ENCODE results near the gene SLC8A3. TPM values are rescaled to one million over a fixed set of nuclear protein-coding genes. Genes with fewer than 3 reads are reported as not detected.

Gene SLC8A3
- total RNA-seq, 3 donors from 2014 or later (not counting 1 experiment from before 2014, with no cell fraction given) = 0.30 to 0.56 (median 0.32) TPM

DNA sequence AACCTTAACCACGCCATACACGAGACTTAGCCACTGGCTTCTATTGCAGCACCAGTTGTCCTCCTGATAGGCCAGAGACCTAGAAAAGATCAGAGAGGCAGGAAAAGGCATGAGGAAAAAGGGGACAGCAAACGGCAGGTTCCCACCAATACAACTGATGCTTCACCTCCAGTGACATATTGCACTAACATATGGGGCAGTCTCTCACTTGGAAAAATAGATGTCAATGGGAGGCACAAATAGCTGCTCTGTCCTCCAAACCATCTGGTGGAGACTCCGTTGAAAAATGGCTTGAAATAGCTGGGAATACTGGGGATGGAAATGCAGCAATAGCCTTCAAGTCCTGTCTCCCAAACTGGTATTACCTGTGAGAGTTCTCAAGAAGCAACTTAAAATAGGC is 20.3 kb downstream of the SLC8A3 start:
- DNase-seq (no peak), ATAC-seq (no peak)
- Mint-ChIP-seq H3K27me3 (ENCODE audit: low read depth in 2 of 2) (peaks cover 11 to 21% of the 10 kb centered on the region in 2 donors), H3K36me3 (no peaks in the 10 kb centered on the region), H3K9me3 (peaks cover 0 to 2% of the 10 kb centered on the region in 2 donors), H3K4me1 (no peaks in the 10 kb centered on the region), H3K4me3 (no peak overlapping the region), H3K27ac (no peak overlapping the region)
- Histone ChIP-seq H3K27me3 (ENCODE audit: control insufficient read depth, insufficient read depth, low read length) (no peaks in the 10 kb centered on the region), H3K4me1 (ENCODE audit: control insufficient read depth, insufficient read depth, low read length) (no peaks in the 10 kb centered on the region), H3K36me3 (ENCODE audit: control insufficient read depth, insufficient read depth, low read length) (no peaks in the 10 kb centered on the region), H3K4me3 (ENCODE audit: low read length) (no peak overlapping the region), H3K27ac (ENCODE audit: low read length) (no peak overlapping the region), H3K9me3 (ENCODE audit: control insufficient read depth, insufficient read depth, low read length) (no peaks in the 10 kb centered on the region)
- WGBS (ENCODE audit: insufficient coverage) = 86% methylated on average over 3 of the region's 4 CpGs
- intact Hi-C loops (cut with micrococcal nuclease) = no loop called here
- TF ChIP-seq, protein P1, sequence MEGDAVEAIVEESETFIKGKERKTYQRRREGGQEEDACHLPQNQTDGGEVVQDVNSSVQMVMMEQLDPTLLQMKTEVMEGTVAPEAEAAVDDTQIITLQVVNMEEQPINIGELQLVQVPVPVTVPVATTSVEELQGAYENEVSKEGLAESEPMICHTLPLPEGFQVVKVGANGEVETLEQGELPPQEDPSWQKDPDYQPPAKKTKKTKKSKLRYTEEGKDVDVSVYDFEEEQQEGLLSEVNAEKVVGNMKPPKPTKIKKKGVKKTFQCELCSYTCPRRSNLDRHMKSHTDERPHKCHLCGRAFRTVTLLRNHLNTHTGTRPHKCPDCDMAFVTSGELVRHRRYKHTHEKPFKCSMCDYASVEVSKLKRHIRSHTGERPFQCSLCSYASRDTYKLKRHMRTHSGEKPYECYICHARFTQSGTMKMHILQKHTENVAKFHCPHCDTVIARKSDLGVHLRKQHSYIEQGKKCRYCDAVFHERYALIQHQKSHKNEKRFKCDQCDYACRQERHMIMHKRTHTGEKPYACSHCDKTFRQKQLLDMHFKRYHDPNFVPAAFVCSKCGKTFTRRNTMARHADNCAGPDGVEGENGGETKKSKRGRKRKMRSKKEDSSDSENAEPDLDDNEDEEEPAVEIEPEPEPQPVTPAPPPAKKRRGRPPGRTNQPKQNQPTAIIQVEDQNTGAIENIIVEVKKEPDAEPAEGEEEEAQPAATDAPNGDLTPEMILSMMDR (IDR thresholded peaks at IDR 0.05) = no peak

GRCh38 chr14:70166530-70167203 is 22.1 kb downstream of the SLC8A3 start:
- ATAC-seq = no peak
- WGBS (ENCODE audit: insufficient coverage) = 89% methylated on average over 9 of the region's 9 CpGs

GRCh38 chr14:70162358-70162757 is 26.4 kb downstream of the SLC8A3 start:
- H3K36me3 ChIP-seq (ENCODE audit: control insufficient read depth, insufficient read depth, low read length) = no peaks in the 10 kb centered on the region
- no peak for DNase-seq
- TF ChIP-seq, protein P1 (IDR thresholded peaks at IDR 0.05) = no peak
- no peak overlapping the region for H3K4me3 ChIP-seq (ENCODE audit: low read length)
- intact Hi-C loops (cut with micrococcal nuclease) = no loop called here
- no peak overlapping the region for H3K27ac Mint-ChIP-seq
- no peaks in the 10 kb centered on the region for H3K9me3 ChIP-seq (ENCODE audit: control insufficient read depth, insufficient read depth, low read length)
- H3K27me3 Mint-ChIP-seq (ENCODE audit: low read depth in 2 of 2) = peaks cover 0 to under 1% of the 10 kb centered on the region in 2 donors
- no peaks in the 10 kb centered on the region for H3K4me1 ChIP-seq (ENCODE audit: control insufficient read depth, insufficient read depth, low read length)
- 80% methylated on average over 4 of the region's 4 CpGs for WGBS (ENCODE audit: insufficient coverage)
- H3K9me3 Mint-ChIP-seq = no peaks in the 10 kb centered on the region
- H3K4me3 Mint-ChIP-seq = no peak overlapping the region
- ATAC-seq = no peak
- no peaks in the 10 kb centered on the region for H3K4me1 Mint-ChIP-seq
- H3K36me3 Mint-ChIP-seq = no peaks in the 10 kb centered on the region
- H3K27ac ChIP-seq (ENCODE audit: low read length) = no peak overlapping the region
- no peaks in the 10 kb centered on the region for H3K27me3 ChIP-seq (ENCODE audit: control insufficient read depth, insufficient read depth, low read length)

More at GRCh38 chr14:70166530-70167203, 22.1 kb downstream of the SLC8A3 start:
- Mint-ChIP-seq H3K4me1 (no peaks in the 10 kb centered on the region), H3K9me3 (peaks cover 0 to 2% of the 10 kb centered on the region in 2 donors), H3K27me3 (ENCODE audit: low read depth in 2 of 2) (peaks cover 10% of the 10 kb centered on the region in 2 donors), H3K36me3 (no peaks in the 10 kb centered on the region), H3K4me3 (no peak overlapping the region), H3K27ac (no peak overlapping the region)
- H3K4me1 ChIP-seq (ENCODE audit: control insufficient read depth, insufficient read depth, low read length) = no peaks in the 10 kb centered on the region
- intact Hi-C loops (cut with micrococcal nuclease) = no loop called here
- no peaks in the 10 kb centered on the region for H3K9me3 ChIP-seq (ENCODE audit: control insufficient read depth, insufficient read depth, low read length)
- TF ChIP-seq, protein P1 (IDR thresholded peaks at IDR 0.05) = no peak
- no peak for DNase-seq
- H3K27me3 ChIP-seq (ENCODE audit: control insufficient read depth, insufficient read depth, low read length) = no peaks in the 10 kb centered on the region
- no peaks in the 10 kb centered on the region for H3K36me3 ChIP-seq (ENCODE audit: control insufficient read depth, insufficient read depth, low read length)
- H3K4me3 ChIP-seq (ENCODE audit: low read length) = no peak overlapping the region
- no peak overlapping the region for H3K27ac ChIP-seq (ENCODE audit: low read length)

DNA sequence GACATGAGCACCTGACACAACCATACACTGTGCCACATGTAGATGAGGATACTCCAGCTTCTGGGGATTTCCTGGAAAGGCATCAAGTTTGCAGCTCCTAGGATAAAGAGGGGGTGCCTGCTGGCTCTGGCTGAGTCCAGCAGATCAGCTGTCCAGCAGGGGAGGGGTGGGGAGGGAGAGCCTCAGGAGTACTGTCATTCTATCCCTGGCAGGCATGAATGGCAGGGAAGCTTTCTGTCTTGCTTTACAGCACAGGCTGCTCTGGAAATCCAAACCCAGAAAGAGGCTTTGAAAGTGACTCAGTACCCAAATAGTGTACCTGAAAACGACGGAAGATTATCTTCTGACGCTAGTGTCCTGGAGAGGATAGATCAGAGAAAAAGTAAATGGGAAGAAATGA is 32.2 kb downstream of the SLC8A3 start:
- no peak for DNase-seq
- ATAC-seq = no peak
- no peak overlapping the region for H3K4me3 ChIP-seq (ENCODE audit: low read length)
- intact Hi-C loops (cut with micrococcal nuclease) = no loop called here
- H3K9me3 Mint-ChIP-seq = no peaks in the 10 kb centered on the region
- H3K4me1 Mint-ChIP-seq = no peaks in the 10 kb centered on the region
- H3K4me1 ChIP-seq (ENCODE audit: control insufficient read depth, insufficient read depth, low read length) = no peaks in the 10 kb centered on the region
- WGBS (ENCODE audit: insufficient coverage) = 82% methylated on average over 3 of the region's 3 CpGs
- no peak overlapping the region for H3K4me3 Mint-ChIP-seq
- H3K27ac ChIP-seq (ENCODE audit: low read length) = no peak overlapping the region
- H3K27ac Mint-ChIP-seq = no peak overlapping the region
- TF ChIP-seq, protein P1 (IDR thresholded peaks at IDR 0.05) = no peak
- H3K36me3 Mint-ChIP-seq = no peaks in the 10 kb centered on the region
- H3K36me3 ChIP-seq (ENCODE audit: control insufficient read depth, insufficient read depth, low read length) = no peaks in the 10 kb centered on the region
- H3K27me3 Mint-ChIP-seq (ENCODE audit: low read depth in 2 of 2) = peaks cover 11 to 14% of the 10 kb centered on the region in 2 donors
- no peaks in the 10 kb centered on the region for H3K27me3 ChIP-seq (ENCODE audit: control insufficient read depth, insufficient read depth, low read length)
- H3K9me3 ChIP-seq (ENCODE audit: control insufficient read depth, insufficient read depth, low read length) = no peaks in the 10 kb centered on the region

Data from natural killer cell (primary cell).